HCT116 (cell line): Measurements from ENCODE around the gene COLEC11. TPM values are rescaled to one million over a fixed set of nuclear protein-coding genes. Genes with fewer than 3 reads are reported as not detected.

Experiments
- ATAC-seq: fragments of 200-7000 bp; cut with Tn5 transposase; 2 replicates; pipeline ENCODE4 v1.9.1; 2020; ENCODE audit warnings: mild to moderate bottlenecking, moderate library complexity
- BruUV-seq: library from RNA; stranded (reverse); fragments of 400-500 nt; replicated peaks from 2 replicates; lab custom pipeline; 2021; lab: Mats Ljungman, UMichigan
- CTCF ChIA-PET: fragments of 300-600 bp; sonication (Branson Sonifier 250); formaldehyde crosslinking; loops from one replicate; lab custom pipeline; 2021; ENCODE audit warnings: antibody characterized with exemption; lab: Charles Lee
- POLR2A ChIA-PET: fragments of 300-600, 350-600 bp; sonication (Branson Sonifier 250); formaldehyde crosslinking; loops from one replicate; lab custom pipeline; 2021; ENCODE audit warnings: antibody characterized with exemption; lab: Charles Lee
- RAD21 ChIA-PET, 2 experiments: fragments of 300-600 bp; sonication (Branson Sonifier 250); formaldehyde crosslinking; loops; one replicate each; lab custom pipeline; 2023; ENCODE audit warnings: low total read pairs in 2 of 2; ENCODE audit not compliant: uncharacterized antibody in 2 of 2, unreplicated experiment in 2 of 2, low non-redundant PET in 1 of 2; lab: Charles Lee
- DNase-seq: peaks from one replicate; pipeline ENCODE4 v3.0.0-alpha.2; 2010; ENCODE audit warnings: low read depth, low spot score
- H2AFZ ChIP-seq: fragments of 200-600 bp; shearing (Covaris generic), sonication (generic); 2 replicates; pipeline ENCODE4 v1.6.1; 2017; ENCODE audit warnings: low read depth, mixed run types, mixed read lengths, antibody characterized with exemption, low read length; ENCODE audit not compliant: poor library complexity, severe bottlenecking
- H3K27ac ChIP-seq: 2 replicates; pipeline ENCODE4 v1.5.1; 2012; ENCODE audit warnings: low read depth, low read length
- H3K27me3 ChIP-seq: fragments of 200-600 bp; sonication (generic); 2 replicates; pipeline ENCODE4 v1.6.1; 2016; ENCODE audit warnings: mixed run types, low read length, mixed read lengths; ENCODE audit not compliant: insufficient read depth
- H3K36me3 ChIP-seq, 2 experiments: fragments of 200-500 bp in 1 of 2; fragments of 200-600 bp in 1 of 2; sonication (Bioruptor generic) in 1 of 2; sonication (generic) in 1 of 2; 2 replicates each; pipeline versions ENCODE4 v1.5.1 to v1.6.1; 2014 to 2016; ENCODE audit warnings: low read length in 2 of 2, inconsistent platforms in 1 of 2, mixed read lengths in 1 of 2, mixed run types in 1 of 2; ENCODE audit not compliant: insufficient read depth in 2 of 2, control insufficient read depth in 1 of 2
- H3K4me1 ChIP-seq, 2 experiments: fragments of 200-600 bp in 1 of 2; sonication (generic) in 1 of 2; 2 replicates each; pipeline versions ENCODE4 v1.5.1 to v1.6.1; 2012 to 2017; ENCODE audit warnings: low read length in 2 of 2, inconsistent platforms in 1 of 2, mild to moderate bottlenecking in 1 of 2, mixed read lengths in 1 of 2, mixed run types in 1 of 2, moderate library complexity in 1 of 2; ENCODE audit not compliant: insufficient read depth in 2 of 2, control insufficient read depth in 1 of 2
- H3K4me2 ChIP-seq: fragments of 200-600 bp; sonication (generic); 2 replicates; pipeline ENCODE4 v1.6.1; 2017; ENCODE audit warnings: mixed run types, low read length, mixed read lengths
- H3K4me3 ChIP-seq, 2 experiments: fragments of 200-600 bp in 1 of 2; sonication (generic) in 1 of 2; replicated peaks in 1 of 2; 2 replicates each; pipeline ENCODE4 v1.5.1; 2011 to 2016; ENCODE audit warnings: low read length in 2 of 2, control low read depth in 1 of 2, low read depth in 1 of 2, mild to moderate bottlenecking in 1 of 2, mixed read lengths in 1 of 2, mixed run types in 1 of 2
- H3K79me2 ChIP-seq: fragments of 200-600 bp; sonication (generic); 2 replicates; pipeline ENCODE4 v1.6.1; 2017; ENCODE audit warnings: mild to moderate bottlenecking, mixed run types, low read length, moderate library complexity, mixed read lengths; ENCODE audit not compliant: insufficient read depth
- H3K9ac ChIP-seq: fragments of 200-600 bp; sonication (generic); 2 replicates; pipeline ENCODE4 v1.6.1; 2016; ENCODE audit warnings: low read length, mixed read lengths
- H3K9me2 ChIP-seq: fragments of 200-600 bp; sonication (generic), shearing (Covaris generic); 2 replicates; pipeline ENCODE4 v1.6.1; 2017; ENCODE audit warnings: mixed run types, mild to moderate bottlenecking, moderate library complexity; ENCODE audit not compliant: insufficient read depth
- H3K9me3 ChIP-seq, 2 experiments: fragments of 200-500 bp in 1 of 2; fragments of 200-600 bp in 1 of 2; sonication (Bioruptor generic) in 1 of 2; sonication (generic) in 1 of 2; 2 replicates each; pipeline ENCODE4 v1.6.1; 2014 to 2017; ENCODE audit warnings: low read length in 2 of 2, mixed read lengths in 2 of 2, inconsistent platforms in 1 of 2, low read depth in 1 of 2, mild to moderate bottlenecking in 1 of 2, mixed run types in 1 of 2, moderate library complexity in 1 of 2; ENCODE audit not compliant: control insufficient read depth in 1 of 2, insufficient read depth in 1 of 2
- H4K20me1 ChIP-seq: fragments of 200-600 bp; sonication (generic), shearing (Covaris generic); 2 replicates; pipeline ENCODE4 v1.6.1; 2017; ENCODE audit warnings: mixed run types, mild to moderate bottlenecking, moderate library complexity; ENCODE audit not compliant: insufficient read depth
- CEBPB ChIP-seq: IDR thresholded peaks from 2 replicates; pipeline ENCODE4 v1.6.1; 2012; ENCODE audit warnings: low read depth
- EGR1 ChIP-seq: IDR thresholded peaks from 2 replicates; pipeline ENCODE4 v1.6.1; 2012; ENCODE audit warnings: low read depth
- EZH2 ChIP-seq: fragments of 200-600 bp; sonication (generic); IDR thresholded peaks from 2 replicates; pipeline ENCODE4 v1.6.1; 2017; ENCODE audit warnings: antibody characterized with exemption, mixed run types
- POLR2A ChIP-seq: IDR thresholded peaks from 2 replicates; pipeline ENCODE4 v1.7.0; 2011; ENCODE audit warnings: borderline replicate concordance; ENCODE audit not compliant: insufficient read depth, insufficient read length; ENCODE audit errors: extremely low read depth
- SIN3A ChIP-seq: IDR thresholded peaks from 2 replicates; pipeline ENCODE4 v1.6.1; 2012; ENCODE audit warnings: low read depth
- SP1 ChIP-seq: IDR thresholded peaks from 2 replicates; pipeline ENCODE4 v1.6.1; 2012; ENCODE audit warnings: low read depth
- YY1 ChIP-seq: IDR thresholded peaks from 2 replicates; pipeline ENCODE4 v1.6.1; 2011; ENCODE audit warnings: low read length, low read depth, moderate library complexity, mild to moderate bottlenecking; ENCODE audit not compliant: insufficient replicate concordance; ENCODE audit errors: extremely low read depth
- intact Hi-C: fragments of 100-400 bp; cut with micrococcal nuclease; formaldehyde crosslinking; loops from 2 replicates; pipeline ENCODE4 v1.10.0; 2022
- total RNA-seq: library from RNA; stranded (reverse); gene quantifications from one replicate; pipeline ENCODE4 v1.2.1, GENCODE V29; 2021; ENCODE audit not compliant: unreplicated experiment
- TF ChIP-seq, protein P1 (sequence below): IDR thresholded peaks from 2 replicates; pipeline ENCODE4 v1.6.1; 2012
- TF ChIP-seq, protein P2 (sequence below): IDR thresholded peaks from 2 replicates; pipeline ENCODE4 v1.6.1; 2011; ENCODE audit warnings: mild to moderate bottlenecking, low read length, moderate library complexity; ENCODE audit not compliant: insufficient replicate concordance; ENCODE audit errors: extremely low read depth
- TF ChIP-seq, protein P3 (sequence below), 3 experiments: fragments of 200-600 bp in 1 of 3; sonication (generic) in 1 of 3; IDR thresholded peaks in 2 of 3; conservative IDR thresholded peaks in 1 of 3; 2 replicates each; pipeline ENCODE4 v1.5.1; 2012 to 2017; ENCODE audit warnings: low read depth in 2 of 3, low read length in 2 of 3, antibody characterized with exemption in 1 of 3, borderline replicate concordance in 1 of 3, control low read depth in 1 of 3, mild to moderate bottlenecking in 1 of 3, mixed read lengths in 1 of 3, mixed run types in 1 of 3, moderate library complexity in 1 of 3; ENCODE audit not compliant: insufficient read depth in 1 of 3

The COLEC11 gene
- total RNA-seq, 1 experiment from 2014 or later, result 0.15 TPM

DNA sequence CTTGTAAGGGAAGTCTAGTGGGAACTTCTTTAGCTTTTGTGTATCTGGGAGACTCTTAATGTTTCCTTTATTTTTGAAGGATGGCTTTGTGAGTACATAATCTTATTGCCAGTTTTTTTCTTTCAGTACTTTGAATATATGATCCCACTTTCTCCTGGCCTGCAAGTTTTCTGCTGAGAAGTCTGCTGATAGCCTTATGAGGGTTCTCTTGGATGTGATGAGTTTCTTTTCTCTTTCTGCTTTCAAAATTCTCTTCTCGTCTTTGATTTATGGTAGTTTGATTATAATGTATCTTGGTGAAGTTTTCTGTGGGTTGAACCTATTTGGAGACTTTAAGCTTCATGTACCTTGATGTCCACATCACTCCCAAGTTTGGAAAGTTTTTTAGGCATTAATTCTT is 28.1 kb downstream of the COLEC11 start:
- no peaks in the 10 kb centered on the region for H3K4me1 ChIP-seq
- H3K36me3 ChIP-seq, result no peaks in the 10 kb centered on the region
- POLR2A ChIA-PET, result no interaction called here
- CTCF ChIA-PET, result no interaction called here
- H3K79me2 ChIP-seq, result no peaks in the 10 kb centered on the region
- no peak overlapping the region for H2AFZ ChIP-seq
- TF ChIP-seq, protein P1, sequence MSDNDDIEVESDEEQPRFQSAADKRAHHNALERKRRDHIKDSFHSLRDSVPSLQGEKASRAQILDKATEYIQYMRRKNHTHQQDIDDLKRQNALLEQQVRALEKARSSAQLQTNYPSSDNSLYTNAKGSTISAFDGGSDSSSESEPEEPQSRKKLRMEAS, result no peak
- TF ChIP-seq YY1 (no peak), CEBPB (no peak), SIN3A (no peak), EZH2 (no peak), SP1 (no peak), POLR2A (no peak), EGR1 (no peak)
- TF ChIP-seq, protein P2, sequence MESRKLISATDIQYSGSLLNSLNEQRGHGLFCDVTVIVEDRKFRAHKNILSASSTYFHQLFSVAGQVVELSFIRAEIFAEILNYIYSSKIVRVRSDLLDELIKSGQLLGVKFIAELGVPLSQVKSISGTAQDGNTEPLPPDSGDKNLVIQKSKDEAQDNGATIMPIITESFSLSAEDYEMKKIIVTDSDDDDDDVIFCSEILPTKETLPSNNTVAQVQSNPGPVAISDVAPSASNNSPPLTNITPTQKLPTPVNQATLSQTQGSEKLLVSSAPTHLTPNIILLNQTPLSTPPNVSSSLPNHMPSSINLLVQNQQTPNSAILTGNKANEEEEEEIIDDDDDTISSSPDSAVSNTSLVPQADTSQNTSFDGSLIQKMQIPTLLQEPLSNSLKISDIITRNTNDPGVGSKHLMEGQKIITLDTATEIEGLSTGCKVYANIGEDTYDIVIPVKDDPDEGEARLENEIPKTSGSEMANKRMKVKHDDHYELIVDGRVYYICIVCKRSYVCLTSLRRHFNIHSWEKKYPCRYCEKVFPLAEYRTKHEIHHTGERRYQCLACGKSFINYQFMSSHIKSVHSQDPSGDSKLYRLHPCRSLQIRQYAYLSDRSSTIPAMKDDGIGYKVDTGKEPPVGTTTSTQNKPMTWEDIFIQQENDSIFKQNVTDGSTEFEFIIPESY, result no peak
- TF ChIP-seq, protein P3, sequence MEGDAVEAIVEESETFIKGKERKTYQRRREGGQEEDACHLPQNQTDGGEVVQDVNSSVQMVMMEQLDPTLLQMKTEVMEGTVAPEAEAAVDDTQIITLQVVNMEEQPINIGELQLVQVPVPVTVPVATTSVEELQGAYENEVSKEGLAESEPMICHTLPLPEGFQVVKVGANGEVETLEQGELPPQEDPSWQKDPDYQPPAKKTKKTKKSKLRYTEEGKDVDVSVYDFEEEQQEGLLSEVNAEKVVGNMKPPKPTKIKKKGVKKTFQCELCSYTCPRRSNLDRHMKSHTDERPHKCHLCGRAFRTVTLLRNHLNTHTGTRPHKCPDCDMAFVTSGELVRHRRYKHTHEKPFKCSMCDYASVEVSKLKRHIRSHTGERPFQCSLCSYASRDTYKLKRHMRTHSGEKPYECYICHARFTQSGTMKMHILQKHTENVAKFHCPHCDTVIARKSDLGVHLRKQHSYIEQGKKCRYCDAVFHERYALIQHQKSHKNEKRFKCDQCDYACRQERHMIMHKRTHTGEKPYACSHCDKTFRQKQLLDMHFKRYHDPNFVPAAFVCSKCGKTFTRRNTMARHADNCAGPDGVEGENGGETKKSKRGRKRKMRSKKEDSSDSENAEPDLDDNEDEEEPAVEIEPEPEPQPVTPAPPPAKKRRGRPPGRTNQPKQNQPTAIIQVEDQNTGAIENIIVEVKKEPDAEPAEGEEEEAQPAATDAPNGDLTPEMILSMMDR (IDR thresholded peaks at IDR 0.05 in 2 of 3, conservative IDR thresholded peaks at IDR 0.05 in 1 of 3; ENCODE audit: borderline replicate concordance in 1 of 3, insufficient read depth in 1 of 3, low read depth in 2 of 3, low read length in 2 of 3), result no peak
- TF ChIP-seq, all 23 proteins: peak for 0
- no TSS peak for BruUV-seq
- H3K4me3 ChIP-seq, result no peak overlapping the region
- no peak overlapping the region for H3K27ac ChIP-seq
- H3K27me3 ChIP-seq, result no peaks in the 10 kb centered on the region
- DNase-seq (no peak), ATAC-seq (no peak)
- H3K9me3 ChIP-seq, result no peaks in the 10 kb centered on the region
- RAD21 ChIA-PET, result no interaction called here
- H3K4me2 ChIP-seq, result no peak overlapping the region
- H4K20me1 ChIP-seq, result no peaks in the 10 kb centered on the region
- H3K9me2 ChIP-seq, result no peaks in the 10 kb centered on the region
- no peak overlapping the region for H3K9ac ChIP-seq
- intact Hi-C loops, result no loop called here
